IPS-NIHi11 (cell line): ENCODE results near the gene PSKH1.
A peak's percentile ranks its signal among the peaks of the same experiment; 100 is the strongest.
"Not testable (repeated sequence)": the region's sequence is repeated elsewhere in the genome, so short reads cannot be mapped to it uniquely, and the experiment has no call there.

ENCODE experiments used
- DNase-seq: peaks from one replicate; pipeline ENCODE4 v3.0.0; 2012; ENCODE audit warnings: mixed read lengths, low spot score

The PSKH1 gene

DNA sequence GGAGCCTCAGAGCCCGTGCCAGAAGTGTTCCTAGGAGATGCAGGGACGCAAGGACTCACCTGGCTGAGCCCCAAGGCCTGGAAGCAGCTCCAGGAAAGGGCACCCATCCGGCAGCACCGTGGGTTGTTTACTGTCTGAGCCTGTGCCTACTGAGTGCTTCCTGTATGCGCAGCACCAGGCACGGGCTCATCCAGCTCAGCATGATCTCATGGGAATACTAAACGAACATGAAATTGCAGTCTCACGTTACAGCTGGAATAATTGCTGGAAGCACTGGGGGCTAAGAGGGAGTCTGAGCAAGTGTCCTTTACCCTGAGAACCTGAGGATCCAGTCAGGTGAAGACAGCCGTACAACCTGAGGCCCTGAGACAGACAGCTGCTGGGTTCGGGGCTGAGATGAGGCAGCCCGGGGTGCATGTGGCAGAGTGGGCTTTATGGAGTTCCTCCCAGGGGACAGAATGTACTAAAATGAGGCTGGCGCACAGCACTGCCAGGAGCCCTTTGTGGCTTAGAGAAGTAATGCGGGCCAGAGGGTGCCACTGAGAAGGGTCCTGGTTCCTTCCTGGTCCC is 33.2 kb downstream of the PSKH1 start:
- DNase-seq, result peak; percentile 55

DNA sequence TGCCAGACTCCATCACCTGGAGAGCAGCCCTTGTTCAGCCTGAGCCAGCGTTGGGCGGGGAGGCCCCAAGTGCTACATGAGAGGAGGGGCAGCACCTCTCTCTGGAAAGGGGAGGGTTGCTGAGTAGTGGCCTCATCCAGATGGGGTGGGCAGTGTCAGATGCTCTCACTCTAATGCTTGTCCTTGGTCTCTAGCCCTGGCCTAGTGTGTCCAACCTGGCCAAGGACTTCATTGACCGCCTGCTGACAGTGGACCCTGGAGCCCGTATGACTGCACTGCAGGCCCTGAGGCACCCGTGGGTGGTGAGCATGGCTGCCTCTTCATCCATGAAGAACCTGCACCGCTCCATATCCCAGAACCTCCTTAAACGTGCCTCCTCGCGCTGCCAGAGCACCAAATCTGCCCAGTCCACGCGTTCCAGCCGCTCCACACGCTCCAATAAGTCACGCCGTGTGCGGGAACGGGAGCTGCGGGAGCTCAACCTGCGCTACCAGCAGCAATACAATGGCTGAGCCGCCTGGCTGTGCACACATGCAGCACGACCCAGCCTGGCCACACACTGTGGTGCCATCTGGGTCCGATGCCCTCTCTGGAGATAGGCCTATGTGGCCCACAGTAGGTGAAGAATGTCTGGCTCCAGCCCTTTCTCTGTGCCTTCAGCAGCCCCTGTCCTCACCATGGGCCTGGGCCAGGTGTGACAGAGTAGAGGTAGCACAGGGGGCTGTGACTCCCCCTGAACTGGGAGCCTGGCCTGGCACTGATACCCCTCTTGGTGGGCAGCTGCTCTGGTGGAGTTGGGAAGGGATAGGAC is 34.3 kb downstream of the PSKH1 start:
- DNase-seq, result no peak

DNA sequence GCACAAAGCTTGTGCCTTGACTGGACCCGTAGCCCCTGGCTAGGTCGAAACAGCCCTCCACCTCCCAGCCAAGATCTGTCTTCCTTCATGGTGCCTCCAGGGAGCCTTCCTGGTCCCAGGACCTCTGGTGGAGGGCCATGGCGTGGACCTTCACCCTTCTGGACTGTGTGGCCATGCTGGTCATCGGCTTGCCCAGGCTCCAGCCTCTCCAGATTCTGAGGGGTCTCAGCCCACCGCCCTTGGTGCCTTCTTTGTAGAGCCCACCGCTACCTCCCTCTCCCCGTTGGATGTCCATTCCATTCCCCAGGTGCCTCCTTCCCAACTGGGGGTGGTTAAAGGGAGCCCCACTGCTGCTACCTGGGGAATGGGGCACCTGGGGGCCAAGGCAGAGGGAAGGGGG is 35.1 kb downstream of the PSKH1 start:
- DNase-seq, result no peak

DNA sequence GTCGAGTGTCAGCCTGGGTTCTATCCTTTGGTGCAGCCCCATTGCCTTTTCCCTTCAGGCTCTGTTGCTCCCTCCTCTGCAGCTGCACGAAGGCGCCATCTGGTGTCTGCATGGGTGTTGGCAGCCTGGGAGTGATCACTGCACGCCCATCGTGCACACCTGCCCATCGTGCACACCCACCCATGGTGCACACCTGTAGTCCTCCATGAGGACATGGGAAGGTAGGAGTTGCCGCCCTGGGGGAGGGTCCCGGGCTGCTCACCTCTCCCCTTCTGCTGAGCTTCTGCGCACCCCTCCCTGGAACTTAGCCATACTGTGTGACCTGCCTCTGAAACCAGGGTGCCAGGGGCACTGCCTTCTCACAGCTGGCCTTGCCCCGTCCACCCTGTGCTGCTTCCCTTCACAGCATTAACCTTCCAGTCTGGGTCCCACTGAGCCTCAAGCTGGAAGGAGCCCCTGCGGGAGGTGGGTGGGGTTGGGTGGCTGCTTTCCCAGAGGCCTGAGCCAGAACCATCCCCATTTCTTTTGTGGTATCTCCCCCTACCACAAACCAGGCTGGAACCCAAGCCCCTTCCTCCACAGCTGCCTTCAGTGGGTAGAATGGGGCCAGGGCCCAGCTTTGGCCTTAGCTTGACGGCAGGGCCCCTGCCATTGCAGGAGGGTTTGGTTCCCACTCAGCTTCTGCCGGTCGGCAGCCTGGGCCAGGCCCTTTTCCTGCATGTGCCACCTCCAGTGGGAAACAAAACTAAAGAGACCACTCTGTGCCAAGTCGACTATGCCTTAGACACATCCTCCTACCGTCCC is 35.7 kb downstream of the PSKH1 start:
- DNase-seq, result peak; percentile 90

DNA sequence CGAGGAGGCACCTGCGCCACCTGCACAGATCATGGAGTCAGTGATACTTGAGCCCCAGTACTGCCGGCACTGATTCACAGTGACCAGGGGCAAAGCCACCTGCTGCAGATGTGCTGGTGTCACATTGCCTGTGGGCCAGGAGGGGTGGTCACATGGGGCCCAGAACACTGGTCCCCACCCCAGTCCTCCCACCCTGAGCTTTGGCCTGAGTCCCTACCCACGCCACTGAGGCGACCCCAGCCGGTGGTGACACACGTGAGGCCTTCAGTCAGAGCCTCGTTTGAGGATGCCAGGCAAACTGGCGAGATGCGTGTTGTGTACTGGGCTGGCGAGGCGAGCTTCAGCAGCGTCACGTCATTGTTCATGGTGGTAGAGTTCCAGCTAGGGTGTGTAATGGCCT is 37.1 kb downstream of the PSKH1 start:
- no peak for DNase-seq

DNA sequence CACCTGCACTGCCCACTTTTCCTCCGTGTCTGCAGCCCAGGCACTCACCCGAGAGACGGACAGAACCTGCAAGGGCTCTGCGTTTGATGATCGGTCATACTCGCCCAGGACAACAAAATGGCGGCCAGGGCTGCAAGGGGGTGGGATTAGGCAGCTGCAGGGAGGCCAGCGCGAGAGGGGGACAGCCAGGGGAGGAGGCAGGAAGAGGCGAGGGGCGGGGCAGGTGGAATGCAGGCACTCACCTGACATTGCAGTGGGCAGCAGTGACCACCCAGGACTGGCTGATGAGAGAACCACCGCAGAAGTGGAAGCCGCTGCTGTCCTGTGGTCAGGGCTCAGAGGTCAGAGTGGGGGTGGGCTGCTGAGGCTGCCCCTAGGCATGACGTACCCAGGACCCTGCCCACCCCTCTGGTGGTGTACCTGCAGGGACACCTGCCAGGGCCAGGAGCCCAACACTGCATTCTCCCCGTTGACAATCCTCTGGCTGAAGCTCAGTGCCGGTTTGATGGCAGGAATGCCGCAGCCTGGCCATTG is 37.7 kb downstream of the PSKH1 start:
- DNase-seq, result no peak

DNA sequence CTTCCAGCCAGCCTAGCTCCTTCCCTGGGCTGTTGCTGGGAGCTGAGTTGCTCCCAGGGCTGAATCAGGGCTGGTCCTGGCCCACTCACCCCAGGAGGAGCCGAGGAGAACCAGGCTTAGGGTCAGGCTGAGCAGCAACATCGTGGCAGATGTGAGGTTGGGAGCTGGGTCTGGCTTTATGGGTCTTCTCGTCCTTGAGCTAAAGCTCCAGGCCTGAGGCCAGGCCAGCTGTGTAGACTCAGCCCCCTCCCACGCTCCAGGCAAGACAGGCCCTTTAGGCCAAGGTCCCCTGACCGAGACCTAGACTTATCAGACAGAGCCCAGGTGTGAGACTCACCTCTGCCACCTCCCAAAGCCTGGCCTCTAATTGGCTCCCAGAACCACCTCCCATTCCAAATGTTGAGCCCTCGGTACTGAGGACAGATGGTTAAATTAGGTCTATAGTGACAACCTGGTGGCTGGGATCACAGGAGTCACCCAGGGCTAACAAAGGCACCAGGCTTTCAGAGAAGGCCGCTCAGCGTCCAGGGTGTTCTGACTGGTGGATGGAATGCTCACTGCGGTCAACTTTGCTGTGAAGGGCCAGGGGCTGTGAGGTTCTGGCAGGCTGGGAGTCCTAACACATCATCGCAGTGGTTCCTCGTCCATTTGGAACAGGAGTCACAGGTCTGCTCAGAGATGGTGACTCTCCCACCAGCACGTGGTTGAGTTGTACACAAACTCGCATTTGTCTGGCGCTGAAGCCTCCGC is 38.8 kb downstream of the PSKH1 start, which contains the start of gene CTRL:
CTRL (minus strand) TSS at position 151 of the 750 bp plus-strand sequence; CDS start at position 141, 10 bp downstream.
- no peak for DNase-seq

DNA sequence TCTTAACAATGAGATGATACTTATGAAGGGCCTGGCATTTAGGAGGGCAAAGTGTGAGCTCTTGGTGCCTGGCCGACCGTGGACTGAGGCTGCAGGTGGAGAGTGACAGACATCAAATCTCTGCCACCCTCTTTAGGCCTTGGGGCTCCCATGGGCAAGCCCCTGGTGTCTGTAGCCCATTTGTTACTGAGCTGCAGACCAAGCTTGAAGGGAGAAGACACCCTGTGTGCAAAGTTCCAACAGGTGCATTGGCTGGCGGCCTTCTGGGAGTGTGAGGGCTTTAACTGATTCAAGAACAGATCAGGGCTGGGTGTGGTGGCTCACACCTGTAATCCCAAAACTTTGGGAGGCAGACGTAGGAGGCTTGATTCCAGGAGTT is 39.4 kb downstream of the PSKH1 start:
- DNase-seq, result no peak

DNA sequence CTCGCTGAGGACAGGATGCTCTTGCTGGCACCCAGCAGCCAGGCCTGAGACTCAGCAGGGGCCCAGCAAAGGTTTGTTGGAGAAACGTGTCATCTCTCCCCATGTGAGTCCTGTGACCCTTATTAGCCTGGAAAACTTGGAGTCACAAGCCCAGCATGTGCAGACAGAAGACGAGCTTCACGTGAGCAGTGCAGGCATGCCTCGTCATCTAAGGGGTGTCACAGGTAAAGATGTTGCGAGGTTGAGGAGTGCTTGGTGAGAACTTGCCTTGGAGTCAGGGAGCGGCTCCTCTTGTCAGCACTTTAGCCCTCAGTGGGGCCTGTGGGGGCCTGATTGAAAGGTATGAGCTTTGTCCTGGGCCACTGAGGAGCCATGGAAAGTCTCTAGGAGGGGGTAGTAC is 40.8 kb downstream of the PSKH1 start:
- no peak for DNase-seq

DNA sequence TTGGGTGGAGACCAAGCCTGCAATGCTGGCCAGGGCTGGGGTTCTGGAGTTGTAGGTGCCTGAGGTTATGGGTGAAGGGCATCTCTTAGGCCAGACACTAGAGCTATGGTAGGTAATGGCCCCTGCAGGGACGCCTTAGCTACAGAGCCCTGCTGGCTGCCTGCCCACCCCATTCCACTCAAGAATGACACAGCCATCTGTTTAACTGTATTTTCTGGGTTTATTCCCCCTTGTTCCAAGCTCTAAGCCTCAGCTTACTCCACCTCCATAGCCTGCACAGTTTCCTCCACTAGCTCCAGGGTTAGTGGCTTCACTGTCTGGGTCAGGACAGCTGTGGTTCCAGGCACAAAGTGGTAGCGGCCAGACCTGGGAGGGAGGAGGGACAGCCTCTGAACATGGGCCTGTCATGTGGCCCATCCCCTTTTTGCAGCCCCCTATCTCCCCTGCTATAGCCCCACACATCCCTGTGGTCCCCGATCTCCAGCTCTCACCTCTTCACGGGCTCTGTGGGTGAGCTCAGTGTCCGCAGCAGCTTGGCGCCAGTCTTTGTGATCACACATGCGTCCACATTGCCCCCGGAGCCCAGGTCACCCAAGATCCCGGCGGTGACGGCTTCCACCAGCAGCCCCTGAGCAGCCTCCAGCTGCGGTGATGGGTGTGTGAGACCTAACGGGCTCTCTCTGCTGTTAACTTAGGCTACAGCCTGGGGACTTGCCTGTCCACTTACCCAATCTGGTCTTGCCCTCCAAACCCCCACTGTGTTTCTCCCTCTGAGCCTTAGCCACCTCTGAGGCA is 41.4 kb downstream of the PSKH1 start:
- DNase-seq, result no peak

DNA sequence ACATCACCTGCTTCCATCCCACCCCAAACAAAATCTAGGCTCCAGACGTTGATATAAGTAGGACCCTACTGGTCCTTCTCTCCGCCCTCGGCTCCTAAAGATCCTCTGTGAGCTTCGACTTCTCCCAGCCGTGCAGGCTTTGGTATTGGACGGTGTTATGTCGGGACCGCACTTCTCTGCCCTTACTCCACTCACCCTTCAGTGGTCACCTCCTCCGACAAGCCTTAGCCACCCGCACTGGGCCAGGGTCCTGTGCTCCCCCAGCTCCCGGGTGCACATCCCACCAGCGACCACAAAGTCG is 42.0 kb downstream of the PSKH1 start:
- no peak for DNase-seq

DNA sequence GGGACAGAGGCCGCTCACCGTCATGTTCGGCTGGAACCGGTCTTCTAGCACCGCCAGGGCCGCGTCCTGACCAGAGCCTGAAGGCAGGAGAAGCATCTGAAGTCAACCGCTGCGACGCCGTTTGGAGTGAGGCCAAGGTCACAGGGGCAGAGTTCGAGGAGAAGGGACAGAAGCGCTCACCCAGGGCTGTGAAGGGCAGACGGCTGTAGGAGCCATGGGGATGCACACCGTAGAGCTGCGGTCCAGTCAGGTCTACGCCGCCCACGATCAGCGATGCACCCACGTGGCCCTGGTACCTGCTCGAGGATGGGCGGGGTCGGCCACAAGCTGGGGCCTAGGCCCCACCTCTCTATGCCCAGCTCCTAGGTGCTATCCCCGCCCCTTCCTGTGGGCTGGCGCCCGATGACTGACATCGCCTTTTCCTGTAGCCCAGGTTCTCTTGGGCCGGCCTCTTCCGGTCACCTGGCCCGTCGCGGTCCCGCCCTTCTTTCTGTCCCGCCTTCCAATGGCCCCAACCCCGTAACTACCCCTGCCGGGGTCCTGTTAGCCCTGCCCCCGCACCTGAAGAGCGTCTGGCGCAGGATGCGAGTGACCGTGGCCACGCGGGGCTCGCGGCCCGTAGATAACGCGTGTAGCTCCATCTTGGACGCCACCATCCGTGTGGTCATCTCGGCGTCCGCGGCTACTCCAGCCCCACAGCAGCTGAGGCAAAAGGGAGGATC is 42.5 kb downstream of the PSKH1 start:
- peak; percentile 99 for DNase-seq

DNA sequence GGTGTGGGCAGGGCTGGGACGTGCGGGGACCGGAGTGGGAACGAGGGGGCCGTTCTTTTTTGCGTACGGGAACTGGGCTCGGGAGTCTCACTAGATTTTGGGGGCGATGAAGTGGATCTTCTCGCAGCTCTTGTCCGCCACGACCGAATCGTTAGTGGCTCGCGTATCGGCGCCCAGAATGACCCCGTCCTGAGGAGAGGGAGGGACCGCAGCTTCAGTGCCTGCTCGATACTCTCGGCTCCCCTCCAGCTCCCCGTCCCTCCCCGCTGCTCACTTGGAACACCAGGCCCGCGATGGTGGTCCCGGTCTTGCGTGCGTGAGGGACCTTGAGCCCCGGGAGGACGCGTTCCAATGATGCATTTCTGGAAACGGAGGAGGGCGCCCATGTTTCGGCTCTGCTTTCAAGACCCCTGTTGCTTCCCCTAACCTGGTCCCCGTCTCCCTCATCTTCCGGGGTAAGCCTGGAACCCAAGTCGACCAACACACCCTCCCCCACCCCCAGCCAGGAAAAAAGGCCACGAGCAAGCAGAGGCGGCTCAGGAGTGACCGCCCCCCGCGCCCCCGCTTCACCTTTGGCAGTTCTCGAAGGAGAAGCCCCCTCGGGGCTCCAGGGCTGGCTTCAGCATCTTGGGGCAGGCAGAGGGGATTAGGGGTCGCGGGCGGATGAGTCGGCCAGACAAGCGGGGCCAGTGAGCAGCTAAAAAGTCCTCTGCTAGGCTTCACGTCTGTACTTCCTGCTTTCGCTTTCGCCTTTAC is 43.2 kb downstream of the PSKH1 start, which contains the start of gene PSMB10:
PSMB10 (minus strand) TSS at position 727 of the 756 bp plus-strand sequence; CDS start at position 626, 101 bp downstream.
- peak; percentile 64 for DNase-seq

DNA sequence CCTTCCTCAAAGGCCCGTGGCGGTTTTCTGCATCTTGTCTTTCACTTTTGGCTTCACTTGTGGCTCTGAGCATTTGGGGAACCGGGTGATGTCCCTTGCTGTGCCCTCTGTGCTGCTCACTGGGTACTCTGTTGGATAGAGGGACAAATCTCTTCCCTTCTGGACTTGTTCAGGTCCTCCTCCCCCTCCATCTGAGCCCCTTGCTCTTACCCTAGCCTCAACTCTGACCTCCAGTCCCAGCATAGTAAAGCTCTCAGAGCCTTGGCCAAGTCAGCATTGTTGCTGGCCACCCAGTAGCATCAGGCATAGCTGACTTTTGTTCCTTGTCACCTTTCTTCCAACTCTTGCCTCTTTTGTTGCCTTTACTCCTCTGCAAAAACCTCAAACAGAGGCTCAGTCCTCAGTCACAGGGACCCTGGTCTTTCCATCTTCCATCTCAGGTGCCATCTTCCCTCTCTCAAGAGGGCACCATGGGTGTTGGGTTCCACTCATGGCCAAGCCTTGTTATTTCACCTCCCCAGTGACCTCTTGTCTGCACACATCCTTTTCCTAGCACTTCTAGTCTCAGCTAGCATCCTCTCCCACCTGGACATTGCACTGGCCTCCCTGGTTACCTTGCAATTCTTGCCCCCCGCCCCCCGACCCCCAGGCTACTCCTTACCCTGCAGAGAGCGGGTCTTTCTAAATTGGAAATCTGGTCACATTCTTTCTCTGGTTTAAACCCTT is 44.0 kb downstream of the PSKH1 start:
- no peak for DNase-seq

DNA sequence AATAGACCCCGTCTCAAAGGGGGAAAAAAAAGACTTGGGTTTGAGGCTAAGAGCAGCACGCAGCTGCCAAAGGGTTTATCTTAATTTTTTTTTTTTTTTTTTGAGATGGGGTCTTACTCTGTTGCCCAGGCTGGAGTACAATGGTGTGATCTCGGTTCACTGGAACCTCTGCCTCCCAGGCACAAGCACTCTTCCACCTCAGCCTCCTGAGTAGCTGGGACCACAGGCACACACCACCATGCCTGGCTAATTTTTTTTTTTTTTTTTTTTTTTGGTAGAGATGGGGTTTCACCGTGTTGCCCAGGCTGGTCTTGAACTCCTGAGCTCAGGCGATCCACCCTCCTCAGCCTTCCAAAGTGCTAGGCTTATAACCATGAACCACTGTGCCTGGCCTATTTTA is 44.7 kb downstream of the PSKH1 start:
- not testable (repeated sequence) for DNase-seq

DNA sequence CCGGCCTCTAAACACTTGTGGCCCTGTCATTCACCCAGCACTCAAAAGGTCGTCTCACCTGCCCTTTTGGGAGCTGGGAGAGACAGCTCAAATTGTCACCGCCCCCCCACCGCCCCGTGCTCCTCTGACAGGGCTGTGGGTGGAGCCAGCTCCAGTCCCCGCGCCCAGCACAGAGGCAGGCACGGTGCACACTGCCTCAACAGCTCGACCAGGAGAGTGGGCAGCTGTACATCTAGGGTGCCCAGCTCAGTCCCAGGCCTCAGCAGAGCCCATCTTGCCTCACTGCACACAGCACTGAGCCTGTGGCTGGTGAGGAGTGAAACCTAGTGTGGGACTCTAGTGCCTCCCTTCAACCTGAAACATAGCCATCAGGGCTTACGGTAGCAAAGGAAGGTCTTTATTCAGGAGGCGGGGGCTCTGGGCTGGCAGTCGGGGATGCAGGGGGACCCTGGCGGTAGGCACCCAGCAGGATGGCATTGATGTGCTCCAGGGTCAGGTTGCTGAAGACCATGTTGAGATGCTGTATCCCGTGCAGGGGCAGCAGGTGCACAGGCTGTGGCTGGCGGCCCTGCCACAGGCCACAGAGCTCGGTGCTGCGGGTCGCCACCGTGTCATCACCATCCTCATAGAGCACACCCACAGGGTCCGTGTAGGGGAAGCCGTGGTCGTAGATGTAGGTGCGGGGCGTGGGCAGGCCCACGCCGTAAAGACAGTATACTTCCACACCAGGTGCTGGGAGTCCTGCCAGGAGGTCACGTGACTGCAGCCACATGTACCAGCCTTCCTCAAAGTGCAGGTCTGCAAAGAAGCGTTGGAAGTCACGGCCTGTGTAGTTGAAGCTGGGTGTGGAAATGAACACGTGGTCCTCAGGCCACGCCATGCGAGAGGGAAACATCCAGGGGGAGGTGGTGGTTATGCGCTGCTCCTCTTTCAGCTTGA is 46.7 kb downstream of the PSKH1 start:
- no peak for DNase-seq

DNA sequence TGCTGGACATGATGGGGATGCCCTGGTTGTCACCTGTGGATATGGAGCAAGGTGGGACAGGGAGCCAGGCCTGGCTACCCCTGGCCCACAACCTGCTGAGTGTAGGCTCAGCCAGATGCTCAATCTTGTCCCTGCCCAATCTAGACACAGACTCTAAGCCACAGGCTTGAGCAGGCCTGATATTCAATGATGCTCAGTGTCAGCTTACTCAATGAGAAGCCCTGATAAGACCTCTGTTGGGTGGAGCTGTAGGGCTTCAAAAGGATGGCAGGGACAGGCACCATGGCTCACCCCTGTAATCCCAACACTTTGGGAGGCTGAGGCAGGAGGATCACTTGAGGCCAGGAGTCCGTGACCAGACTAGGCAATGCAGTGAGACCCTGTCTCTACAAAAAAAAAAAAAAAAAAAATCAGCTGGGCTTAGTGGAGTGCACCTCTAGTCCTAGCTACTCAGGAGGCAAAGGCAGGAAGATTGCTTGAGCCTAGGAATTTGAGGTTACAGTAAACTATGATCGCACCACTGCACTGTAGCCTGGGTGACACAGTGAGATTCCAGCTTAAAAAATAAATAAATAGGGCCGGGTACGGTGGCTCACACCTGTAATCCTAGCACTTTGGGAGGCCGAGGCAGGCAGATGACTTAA is 47.5 kb downstream of the PSKH1 start:
- no peak for DNase-seq
